SK-N-DZ (cell line): Measurements from ENCODE around the gene KREMEN1.
A peak's percentile ranks its signal among the peaks of the same experiment; 100 is the strongest.

ENCODE experiments used
- DNase-seq: peaks from one replicate; pipeline ENCODE4 v3.0.0-alpha.2; 2015; ENCODE audit warnings: low spot score

The KREMEN1 gene

DNA sequence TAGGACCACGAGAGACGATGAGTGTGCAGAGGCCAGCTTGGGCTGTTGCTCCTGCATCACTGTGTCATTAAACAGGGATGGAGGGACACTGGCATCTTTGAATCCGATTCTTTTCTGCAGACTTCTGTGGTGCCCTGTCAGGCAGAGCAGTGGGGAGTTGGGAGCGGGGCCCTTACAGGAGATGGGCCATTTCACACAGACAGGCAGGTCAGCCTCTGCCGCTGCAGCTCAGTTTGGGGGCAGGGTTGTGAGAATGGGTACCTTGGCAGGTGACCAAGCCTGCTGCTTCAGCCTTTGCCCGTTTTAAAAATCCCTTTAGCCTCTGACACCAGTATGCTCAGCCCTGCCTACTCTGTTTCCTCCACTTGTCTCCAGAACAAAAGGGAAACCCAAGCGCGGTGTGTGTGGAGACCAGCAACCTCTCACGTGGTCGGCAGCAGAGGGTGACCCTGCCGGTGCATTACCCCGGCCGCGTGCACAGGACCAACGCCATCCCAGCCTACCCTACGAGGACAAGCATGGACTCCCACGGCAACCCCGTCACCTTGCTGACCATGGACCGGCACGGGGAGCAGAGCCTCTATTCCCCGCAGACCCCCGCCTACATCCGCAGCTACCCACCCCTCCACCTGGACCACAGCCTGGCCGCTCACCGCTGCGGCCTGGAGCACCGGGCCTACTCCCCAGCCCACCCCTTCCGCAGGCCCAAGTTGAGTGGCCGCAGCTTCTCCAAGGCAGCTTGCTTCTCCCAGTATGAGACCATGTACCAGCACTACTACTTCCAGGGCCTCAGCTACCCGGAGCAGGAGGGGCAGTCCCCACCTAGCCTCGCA is 23.8 kb upstream of the KREMEN1 start:
- no peak for DNase-seq

- DNase-seq, result no peak
Observed at GRCh38 chr22:29049655-29050263, 23.1 kb upstream of the KREMEN1 start.

DNA sequence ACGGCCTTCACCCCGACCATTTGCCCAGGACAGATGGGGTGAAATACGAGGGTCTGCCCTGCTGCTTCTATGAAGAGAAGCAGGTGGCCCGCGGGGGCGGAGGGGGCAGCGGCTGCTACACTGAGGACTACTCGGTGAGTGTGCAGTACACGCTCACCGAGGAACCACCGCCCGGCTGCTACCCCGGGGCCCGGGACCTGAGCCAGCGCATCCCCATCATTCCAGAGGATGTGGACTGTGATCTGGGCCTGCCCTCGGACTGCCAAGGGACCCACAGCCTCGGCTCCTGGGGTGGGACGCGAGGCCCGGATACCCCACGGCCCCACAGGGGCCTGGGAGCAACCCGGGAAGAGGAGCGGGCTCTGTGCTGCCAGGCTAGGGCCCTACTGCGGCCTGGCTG is 22.4 kb upstream of the KREMEN1 start:
- DNase-seq, result no peak

DNA sequence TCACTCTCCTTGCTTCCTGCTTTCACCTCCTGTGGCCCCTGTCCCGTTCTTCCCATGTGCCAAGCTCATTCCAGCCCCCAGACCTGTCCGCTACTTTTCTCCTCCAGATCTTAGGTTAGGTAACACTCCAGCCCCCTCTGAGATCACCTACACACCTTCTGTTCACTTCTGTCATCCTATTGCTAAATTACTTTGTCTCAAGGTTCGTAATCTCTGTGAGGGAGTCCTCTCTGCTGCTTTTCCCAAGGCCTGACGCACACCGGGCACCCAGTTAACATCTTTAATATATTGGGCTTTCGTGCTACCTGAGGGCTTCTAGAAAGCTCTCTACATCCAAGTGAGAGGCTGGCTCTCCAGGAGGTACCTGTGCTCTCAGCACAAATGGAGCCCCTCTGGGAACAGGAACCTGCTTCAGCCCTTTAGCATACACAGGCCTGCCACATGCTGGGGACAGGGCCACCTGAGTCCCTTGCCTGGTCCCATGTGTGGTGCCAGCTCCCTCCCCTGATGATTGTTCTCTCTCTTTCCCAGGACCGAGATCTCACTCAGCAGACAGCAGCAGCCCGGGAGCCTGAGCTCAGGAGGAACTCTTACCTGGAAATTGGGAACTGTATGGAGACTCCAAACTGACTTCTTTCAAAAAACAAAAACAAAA is 19.7 kb upstream of the KREMEN1 start:
- DNase-seq, result no peak

- no peak for DNase-seq
Observed at GRCh38 chr22:29054251-29054767, 18.5 kb upstream of the KREMEN1 start.

GRCh38 chr22:29055192-29055830 is 17.5 kb upstream of the KREMEN1 start:
- DNase-seq, result no peak

DNA sequence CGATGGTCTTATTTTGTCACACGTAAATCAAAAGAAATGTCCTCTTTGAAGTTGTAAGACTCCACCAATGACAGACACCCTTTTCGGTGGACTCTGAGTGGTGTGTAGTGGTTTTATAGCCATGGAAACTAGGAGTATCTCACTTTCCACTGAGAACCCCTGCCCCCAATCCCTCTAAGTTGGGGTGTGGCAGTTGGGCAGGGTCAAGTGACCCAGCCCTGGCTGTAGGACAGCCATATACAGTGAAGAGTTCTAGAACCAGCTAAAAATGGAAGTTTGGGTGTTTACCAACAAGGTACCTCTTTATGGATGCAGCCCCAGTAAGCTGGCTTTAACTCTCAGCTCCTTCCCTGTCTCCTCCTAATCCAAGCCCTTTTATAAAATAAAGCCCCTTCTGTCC is 16.4 kb upstream of the KREMEN1 start:
- no peak for DNase-seq

DNA sequence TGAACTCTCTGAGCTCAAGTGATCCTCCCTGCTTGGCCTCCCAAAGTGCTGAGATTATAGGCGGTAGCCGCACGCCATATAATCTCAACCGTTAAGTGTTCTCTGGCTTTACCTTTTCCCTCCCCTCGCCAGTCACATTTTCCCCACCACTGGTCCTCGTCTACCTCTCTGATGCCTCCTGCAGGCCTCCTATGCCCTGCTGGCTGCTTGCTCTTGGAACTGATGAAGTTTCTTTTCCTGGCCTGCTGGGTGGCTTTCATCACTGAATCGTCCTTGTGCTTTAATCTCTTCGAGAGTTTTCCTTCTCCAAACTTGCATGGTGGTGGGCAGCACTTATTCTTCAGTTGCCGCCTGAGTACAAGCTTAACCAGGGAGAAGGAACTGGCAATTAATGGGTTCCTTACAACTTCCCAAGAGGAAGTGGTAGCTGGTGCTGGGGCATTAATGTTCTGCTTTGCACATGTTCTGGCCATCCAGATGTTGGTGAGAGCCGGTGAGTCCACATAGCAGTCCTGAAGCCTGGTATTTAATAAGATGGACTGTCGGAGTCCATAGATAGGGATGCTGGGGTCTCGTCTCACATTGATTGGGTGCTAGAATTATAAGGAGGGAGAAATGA is 12.5 kb upstream of the KREMEN1 start:
- DNase-seq, result no peak

DNA sequence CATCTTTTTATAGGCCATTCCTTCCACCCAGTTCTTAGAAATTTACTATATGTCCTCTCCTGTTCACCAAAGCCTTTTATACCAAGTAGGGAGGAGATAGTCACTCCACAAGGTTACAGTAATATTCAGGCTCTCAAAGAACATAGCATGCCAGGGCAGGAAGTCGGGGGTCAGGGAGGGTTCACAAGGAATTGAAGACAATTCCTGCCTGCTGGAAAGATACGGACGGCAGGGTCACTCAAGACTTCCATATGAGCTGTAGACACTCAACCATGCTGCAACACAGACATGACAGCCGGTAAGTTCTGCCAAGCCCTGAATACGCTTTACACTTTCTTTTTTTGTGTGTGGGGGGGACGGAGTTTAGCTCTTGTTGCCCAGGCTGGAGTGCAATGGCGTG is 11.9 kb upstream of the KREMEN1 start:
- no peak for DNase-seq

DNA sequence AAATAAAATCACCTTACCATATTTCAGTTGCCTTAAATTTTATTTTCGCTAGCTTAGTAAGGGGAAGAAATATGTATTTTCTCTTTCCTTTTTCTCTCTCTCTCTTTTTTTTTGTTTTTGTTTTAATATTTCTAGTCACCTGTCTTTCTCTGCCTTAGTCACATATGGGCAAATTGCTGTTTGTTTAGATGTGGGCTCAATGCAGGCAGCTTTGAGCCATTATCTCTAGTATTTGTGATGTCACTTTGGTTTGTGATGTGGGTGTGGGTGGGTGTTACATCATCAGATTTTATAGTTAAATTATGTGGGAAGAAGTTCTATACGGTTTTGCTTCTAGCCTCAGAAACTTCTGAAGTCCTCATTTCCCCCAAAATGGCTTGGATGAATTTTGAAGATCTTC is 11.1 kb upstream of the KREMEN1 start, which contains the start of gene C22orf31:
TSS of gene C22orf31 (minus strand) at position 59 of the 400 bp plus-strand sequence. CDS start at position 20, 39 bp downstream.
- no peak for DNase-seq

GRCh38 chr22:29062286-29062821 is 10.5 kb upstream of the KREMEN1 start:
- DNase-seq, result no peak

- DNase-seq, result no peak
Observed at GRCh38 chr22:29065468-29066190, 7.2 kb upstream of the KREMEN1 start.

- no peak for DNase-seq
Observed at GRCh38 chr22:29069463-29069862, 3.4 kb upstream of the KREMEN1 start.

DNA sequence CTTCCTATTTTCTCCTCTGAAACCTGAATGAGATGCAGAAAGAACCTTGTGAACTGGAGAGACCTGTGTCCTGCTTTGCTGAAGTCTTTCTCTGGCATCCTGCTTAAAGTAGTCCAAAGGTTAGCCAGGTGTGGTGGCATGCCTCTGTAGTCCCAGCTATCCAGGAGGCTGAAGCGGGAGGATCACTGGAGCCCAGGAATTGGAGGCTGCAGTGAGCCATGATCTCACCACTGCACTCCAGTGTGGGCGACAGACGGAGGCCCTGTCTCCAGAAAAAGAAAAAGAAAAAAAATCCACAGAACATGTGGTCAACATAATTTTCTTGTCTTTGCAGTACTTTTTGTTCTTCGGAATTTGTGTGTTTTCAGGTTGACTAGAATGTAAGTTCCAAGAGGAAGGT is 2.3 kb upstream of the KREMEN1 start:
- DNase-seq, result no peak

GRCh38 chr22:29071261-29072045 is 1.4 kb upstream of the KREMEN1 start:
- DNase-seq, result peak; percentile 77

DNA sequence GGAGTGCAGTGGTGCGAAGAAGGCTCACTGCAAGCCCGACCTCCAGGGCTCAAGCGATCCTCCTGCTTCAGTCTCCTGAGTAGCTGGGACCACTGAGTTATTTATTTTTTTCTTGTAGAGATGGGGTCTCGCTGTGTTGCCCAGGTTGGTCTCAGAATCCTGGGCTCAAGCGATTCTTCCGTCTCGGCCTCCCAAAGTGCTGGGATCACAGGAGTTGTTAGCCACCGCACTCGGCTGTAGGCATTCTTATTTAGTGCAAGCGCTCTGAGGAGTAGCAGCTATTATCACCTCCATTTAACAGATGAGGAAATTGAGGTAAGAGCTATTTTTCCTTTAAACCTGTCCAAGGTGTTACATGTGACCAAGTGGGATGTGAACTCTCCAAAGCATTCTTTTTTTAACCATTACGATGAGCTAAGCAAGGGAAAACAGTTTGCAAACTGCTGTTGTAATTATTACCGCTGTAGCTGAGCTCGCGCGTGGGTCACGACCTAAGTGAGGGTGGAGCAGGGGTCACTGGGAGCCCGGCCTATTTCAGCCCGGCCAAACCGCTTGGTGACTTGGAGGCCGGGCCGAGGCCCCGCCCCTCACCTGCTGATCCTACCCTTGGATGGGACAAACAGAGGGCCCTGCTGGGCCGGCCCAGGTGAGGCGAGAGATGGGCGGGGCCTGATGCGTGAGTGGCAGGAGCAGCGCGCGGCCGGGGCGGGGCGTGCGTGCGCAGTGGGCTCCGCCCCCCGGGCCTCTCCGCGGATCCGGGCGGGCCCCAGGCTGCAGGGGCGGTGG is 449 bp upstream of the KREMEN1 start:
- DNase-seq, result peak; percentile 70

DNA sequence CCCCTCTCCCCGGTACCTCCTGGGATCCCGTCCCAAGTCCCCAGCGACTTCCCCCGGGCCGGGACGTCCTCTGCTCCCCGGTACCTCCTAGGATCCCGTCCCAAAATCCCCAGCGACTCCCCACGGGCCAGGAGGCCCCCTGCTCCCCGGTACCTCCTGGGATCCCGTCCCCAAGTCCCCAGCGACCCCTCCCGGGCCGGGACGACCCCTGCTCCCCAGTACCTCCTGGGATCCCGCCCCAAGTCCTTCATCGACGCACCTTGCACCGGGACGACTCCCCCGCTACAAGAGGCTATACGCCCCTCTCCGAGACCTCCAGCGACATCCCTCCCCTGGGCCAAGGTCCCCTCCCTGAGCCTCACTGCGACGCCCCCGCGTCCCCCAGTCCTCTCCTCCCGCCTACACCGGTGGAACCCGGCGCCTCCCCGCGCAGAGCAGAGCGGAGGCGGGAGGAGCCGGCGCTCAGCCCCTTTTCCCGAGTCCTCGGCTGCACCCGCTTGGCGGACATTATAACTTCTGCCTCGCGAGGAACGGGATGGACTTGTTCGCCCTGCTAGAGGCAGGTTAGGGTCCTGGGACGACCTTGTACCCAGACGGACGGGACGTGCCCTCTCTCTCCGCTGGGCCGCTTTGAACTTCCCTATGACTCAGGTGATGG is 912 bp downstream of the KREMEN1 start:
- DNase-seq, result peak; percentile 47

GRCh38 chr22:29074276-29074772 is 1.5 kb downstream of the KREMEN1 start:
- DNase-seq, result no peak
